IMR-90 (cell line): ENCODE data around the gene SLC37A1. TPM values are rescaled to one million over a fixed set of nuclear protein-coding genes. Genes with fewer than 3 reads are reported as not detected.

Source experiments
- ATAC-seq: fragments of 200-7000 bp; cut with Tn5 transposase; 2 replicates; pipeline ENCODE4 v1.9.1; 2020; ENCODE audit warnings: low read depth, mild to moderate bottlenecking, moderate library complexity
- BruUV-seq: library from RNA; stranded (reverse); fragments of 400-500 nt; replicated peaks from 2 replicates; lab custom pipeline; 2021; lab: Mats Ljungman, UMichigan
- CTCF ChIA-PET: fragments of 300-600 bp; formaldehyde crosslinking; extraction: SDS; loops from one replicate; lab custom pipeline; 2021; ENCODE audit warnings: antibody characterized with exemption; lab: Yijun Ruan, JAX
- POLR2A ChIA-PET: fragments of 300-600 bp; sonication (Branson Sonifier 250); formaldehyde crosslinking; loops from one replicate; lab custom pipeline; 2022; ENCODE audit warnings: antibody characterized with exemption; ENCODE audit not compliant: unreplicated experiment; lab: Charles Lee
- DNase-seq: peaks from one replicate; pipeline ENCODE4 v3.0.0; 2013
- H2AFZ ChIP-seq: replicated peaks from 2 replicates; pipeline ENCODE3; 2013; ENCODE audit warnings: low read length, mild to moderate bottlenecking; ENCODE audit not compliant: poor library complexity
- H2AK5ac ChIP-seq: 2 replicates; pipeline ENCODE4 v1.6.1; 2013; ENCODE audit warnings: low read depth, low read length, inconsistent platforms
- H2AK9ac ChIP-seq: replicated peaks from 2 replicates; pipeline ENCODE3; 2013; ENCODE audit warnings: mild to moderate bottlenecking, low read depth, low read length, moderate library complexity; ENCODE audit not compliant: poor library complexity
- H2BK120ac ChIP-seq: 2 replicates; pipeline ENCODE4 v1.6.1; 2013; ENCODE audit warnings: low read depth, low read length, inconsistent platforms
- H2BK15ac ChIP-seq: 3 replicates; pipeline ENCODE4 v1.6.1; 2013; ENCODE audit warnings: low read depth, low read length, inconsistent platforms
- H2BK20ac ChIP-seq: 2 replicates; pipeline ENCODE4 v1.6.1; 2013; ENCODE audit warnings: low read depth, mild to moderate bottlenecking, inconsistent platforms, low read length, moderate library complexity
- H2BK5ac ChIP-seq: 2 replicates; pipeline ENCODE4 v1.6.1; 2013; ENCODE audit warnings: mild to moderate bottlenecking, low read depth, low read length, inconsistent platforms; ENCODE audit not compliant: poor library complexity, severe bottlenecking
- H3K14ac ChIP-seq: replicated peaks from 2 replicates; pipeline ENCODE4 v1.6.1; 2013; ENCODE audit warnings: low read depth, low read length, inconsistent platforms
- H3K18ac ChIP-seq: 2 replicates; pipeline ENCODE4 v1.6.1; 2013; ENCODE audit warnings: low read depth, low read length, control low read depth
- H3K23ac ChIP-seq: 2 replicates; pipeline ENCODE4 v1.6.1; 2013; ENCODE audit warnings: low read depth, low read length, inconsistent platforms
- H3K27ac ChIP-seq: 2 replicates; pipeline ENCODE4 v1.5.1; 2013; ENCODE audit warnings: mild to moderate bottlenecking, control low read depth, low read length; ENCODE audit not compliant: insufficient read depth
- H3K27me3 ChIP-seq: 2 replicates; pipeline ENCODE4 v1.6.1; 2013; ENCODE audit warnings: low read length; ENCODE audit not compliant: control insufficient read depth, insufficient read depth
- H3K36me3 ChIP-seq: 2 replicates; pipeline ENCODE4 v1.6.1; 2013; ENCODE audit warnings: low read length, mixed read lengths; ENCODE audit not compliant: control insufficient read depth, insufficient read depth
- H3K4ac ChIP-seq: 2 replicates; pipeline ENCODE4 v1.6.1; 2013; ENCODE audit warnings: low read depth, low read length, inconsistent platforms
- H3K4me1 ChIP-seq: 2 replicates; pipeline ENCODE4 v1.6.1; 2013; ENCODE audit warnings: low read length, mixed read lengths; ENCODE audit not compliant: control insufficient read depth, insufficient read depth
- H3K4me2 ChIP-seq: 2 replicates; pipeline ENCODE4 v1.6.1; 2013; ENCODE audit warnings: low read depth, mild to moderate bottlenecking, control low read depth, low read length, moderate library complexity
- H3K4me3 ChIP-seq: 2 replicates; pipeline ENCODE4 v1.5.1; 2013; ENCODE audit warnings: low read depth, mild to moderate bottlenecking, control low read depth, low read length, moderate library complexity; ENCODE audit not compliant: insufficient read depth
- H3K56ac ChIP-seq: 2 replicates; pipeline ENCODE4 v1.6.1; 2013; ENCODE audit warnings: low read length, inconsistent platforms; ENCODE audit not compliant: insufficient read depth; ENCODE audit errors: extremely low read depth
- H3K79me1 ChIP-seq, 2 experiments: 2 replicates each; pipeline ENCODE4 v1.6.1; 2013; ENCODE audit warnings: low read length in 2 of 2, inconsistent platforms in 1 of 2, low read depth in 1 of 2
- H3K9ac ChIP-seq: 2 replicates; pipeline ENCODE4 v1.6.1; 2013; ENCODE audit warnings: low read depth, low read length, control low read depth
- H3K9me1 ChIP-seq: 2 replicates; pipeline ENCODE4 v1.6.1; 2013; ENCODE audit warnings: low read length, inconsistent platforms; ENCODE audit not compliant: insufficient read depth
- H3K9me3 ChIP-seq: 2 replicates; pipeline ENCODE4 v1.6.1; 2013; ENCODE audit warnings: low read length; ENCODE audit not compliant: control insufficient read depth, insufficient read depth
- H4K20me1 ChIP-seq: 2 replicates; pipeline ENCODE4 v1.6.1; 2013; ENCODE audit warnings: low read length, inconsistent platforms; ENCODE audit not compliant: insufficient read depth
- H4K5ac ChIP-seq: 2 replicates; pipeline ENCODE4 v1.6.1; 2013; ENCODE audit warnings: mild to moderate bottlenecking, low read depth, low read length, control low read depth
- H4K8ac ChIP-seq, 2 experiments: 2 replicates each; pipeline ENCODE4 v1.6.1; 2013; ENCODE audit warnings: low read depth in 2 of 2, low read length in 2 of 2, control low read depth in 1 of 2, inconsistent platforms in 1 of 2
- H4K91ac ChIP-seq: 2 replicates; pipeline ENCODE4 v1.6.1; 2013; ENCODE audit warnings: low read depth, low read length, inconsistent platforms; ENCODE audit not compliant: insufficient read depth
- CEBPB ChIP-seq: IDR thresholded peaks from 2 replicates; pipeline ENCODE4 v1.6.1; 2012; ENCODE audit warnings: low read depth, low read length, improper control_type of control experiment
- CHD1 ChIP-seq: IDR thresholded peaks from 2 replicates; pipeline ENCODE4 v1.6.1; 2012; ENCODE audit warnings: low read depth, low read length, improper control_type of control experiment
- MAFK ChIP-seq: IDR thresholded peaks from 2 replicates; pipeline ENCODE4 v1.6.1; 2012; ENCODE audit warnings: low read depth, low read length, improper control_type of control experiment
- POLR2A ChIP-seq: IDR thresholded peaks from 2 replicates; pipeline ENCODE4 v1.6.1; 2012; ENCODE audit warnings: mild to moderate bottlenecking, low read depth, low read length
- RAD21 ChIP-seq: IDR thresholded peaks from 2 replicates; pipeline ENCODE4 v1.6.1; 2012; ENCODE audit warnings: low read length, improper control_type of control experiment
- RFX5 ChIP-seq: IDR thresholded peaks from 2 replicates; pipeline ENCODE4 v1.8.0; 2012; ENCODE audit warnings: low read depth, mild to moderate bottlenecking, low read length, moderate library complexity
- SMC3 ChIP-seq: fragments of 150-350 bp; IDR thresholded peaks from 2 replicates; pipeline ENCODE4 v1.6.1; 2016; ENCODE audit warnings: low read depth, mild to moderate bottlenecking, antibody characterized with exemption, low read length, moderate library complexity
- WGBS, 2 experiments: methylation state at CpG; one replicate each; pipeline versions ENCODE4 v1.1.5 to v1.1.7; 2013; ENCODE audit warnings: missing lambda C conversion rate in 2 of 2; ENCODE audit not compliant: insufficient read length in 1 of 2; ENCODE audit errors: extremely low coverage in 2 of 2; 5-methylcytosine and 5-hydroxymethylcytosine counted together
- dilution Hi-C: fragments of 300-500 bp; cut with HindIII; formaldehyde crosslinking; loops from one replicate; pipeline ENCODE4 v1.14.3; 2018; ENCODE audit warnings: low sequenced_read_pairs; ENCODE audit not compliant: unreplicated experiment
- in situ Hi-C: fragments of 300-500 bp; cut with MboI; formaldehyde crosslinking; loops from 3 replicates; pipeline ENCODE4 v1.14.3; 2019; ENCODE audit warnings: low sequenced_read_pairs, inconsistent platforms, mixed read lengths
- intact Hi-C: fragments of 100-400 bp; cut with micrococcal nuclease; formaldehyde crosslinking; loops from 2 replicates; pipeline ENCODE4 v1.10.0; 2022
- polyA plus RNA-seq, 3 experiments: library from polyadenylated mRNA; depleted of rRNA; stranded (reverse); fragments of >200 nt; gene quantifications; 2 replicates each; pipeline ENCODE4 v1.2.3, GENCODE V29; 2012; ENCODE audit warnings: low replicate concordance in 1 of 3
- total RNA-seq: library from RNA; depleted of rRNA; stranded (reverse); fragments of >200 nt; gene quantifications from 2 replicates; pipeline ENCODE4 v1.2.3, GENCODE V29; 2012
- TF ChIP-seq, protein P1 (sequence below): fragments of 150-350 bp; IDR thresholded peaks from 2 replicates; pipeline ENCODE4 v1.6.1; 2017; ENCODE audit warnings: mild to moderate bottlenecking, antibody characterized with exemption, low read length, low read depth
- TF ChIP-seq, protein P2 (sequence below): fragments of 150-350 bp; IDR thresholded peaks from 2 replicates; pipeline ENCODE4 v1.6.1; 2016; ENCODE audit warnings: low read depth, mild to moderate bottlenecking, low read length, moderate library complexity, borderline replicate concordance

SLC37A1 gene
- total and polyA plus RNA-seq, 2 of the 4 experiments (the other 2 are of a cell fraction) = 0.36 to 0.48 TPM

DNA sequence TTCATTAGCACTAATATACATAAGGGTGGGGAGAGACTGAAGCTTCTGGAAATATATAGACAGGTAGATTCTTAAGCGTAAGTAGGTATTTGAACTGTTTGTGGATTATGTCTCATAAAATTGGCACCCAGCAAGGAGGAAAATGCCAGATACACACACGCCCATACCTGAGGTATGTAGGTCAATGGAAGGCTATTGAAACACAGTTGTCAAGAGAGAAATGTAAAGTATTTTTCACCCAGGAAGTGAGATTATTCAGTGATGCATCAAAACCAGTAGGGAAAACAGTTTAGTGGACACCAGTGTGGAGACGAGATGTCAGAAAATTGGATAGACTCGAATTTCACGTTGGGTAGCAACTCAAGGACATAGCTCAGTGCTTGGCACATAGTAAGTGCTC is 12.9 kb upstream of the SLC37A1 start:
- CTCF ChIA-PET = no interaction called here
- H3K27ac ChIP-seq = no peak overlapping the region
- no TSS peak for BruUV-seq
- no peak overlapping the region for H3K23ac ChIP-seq
- no peak overlapping the region for H2AFZ ChIP-seq
- ATAC-seq (no peak), DNase-seq (no peak)
- H3K14ac ChIP-seq = no peak overlapping the region
- H4K5ac ChIP-seq = no peak overlapping the region
- H3K4ac ChIP-seq = no peak overlapping the region
- H3K27me3 ChIP-seq = peaks cover 10% of the 10 kb centered on the region
- no peaks in the 10 kb centered on the region for H4K20me1 ChIP-seq
- H3K9ac ChIP-seq = no peak overlapping the region
- WGBS, 2 experiments = 72% methylated on average over 2 of the region's 5 CpGs; no CpG with 5 or more reads in 1 of the 2 experiments
- no peak overlapping the region for H2BK120ac ChIP-seq
- H3K4me2 ChIP-seq = no peak overlapping the region
- no peak overlapping the region for H2BK20ac ChIP-seq
- H2BK15ac ChIP-seq = no peak overlapping the region
- no peak overlapping the region for H2AK5ac ChIP-seq
- dilution Hi-C loops (no loop called here), intact Hi-C loops (no loop called here), in situ Hi-C loops (no loop called here)
- H3K4me3 ChIP-seq = no peak overlapping the region
- no peak overlapping the region for H4K8ac ChIP-seq
- no peak overlapping the region for H2AK9ac ChIP-seq
- no peak overlapping the region for H2BK5ac ChIP-seq
- POLR2A ChIA-PET = no interaction called here
- H3K4me1 ChIP-seq = no peaks in the 10 kb centered on the region
- no peaks in the 10 kb centered on the region for H3K36me3 ChIP-seq
- no peak overlapping the region for H3K18ac ChIP-seq
- no peak overlapping the region for H4K91ac ChIP-seq
- H3K56ac ChIP-seq = no peak overlapping the region
- H3K9me3 ChIP-seq = no peaks in the 10 kb centered on the region
- TF ChIP-seq RAD21 (no peak), CEBPB (no peak), SMC3 (no peak), POLR2A (no peak), CHD1 (no peak), MAFK (no peak), RFX5 (no peak)
- TF ChIP-seq, protein P1, sequence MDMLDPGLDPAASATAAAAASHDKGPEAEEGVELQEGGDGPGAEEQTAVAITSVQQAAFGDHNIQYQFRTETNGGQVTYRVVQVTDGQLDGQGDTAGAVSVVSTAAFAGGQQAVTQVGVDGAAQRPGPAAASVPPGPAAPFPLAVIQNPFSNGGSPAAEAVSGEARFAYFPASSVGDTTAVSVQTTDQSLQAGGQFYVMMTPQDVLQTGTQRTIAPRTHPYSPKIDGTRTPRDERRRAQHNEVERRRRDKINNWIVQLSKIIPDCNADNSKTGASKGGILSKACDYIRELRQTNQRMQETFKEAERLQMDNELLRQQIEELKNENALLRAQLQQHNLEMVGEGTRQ = no peak
- TF ChIP-seq, protein P2, sequence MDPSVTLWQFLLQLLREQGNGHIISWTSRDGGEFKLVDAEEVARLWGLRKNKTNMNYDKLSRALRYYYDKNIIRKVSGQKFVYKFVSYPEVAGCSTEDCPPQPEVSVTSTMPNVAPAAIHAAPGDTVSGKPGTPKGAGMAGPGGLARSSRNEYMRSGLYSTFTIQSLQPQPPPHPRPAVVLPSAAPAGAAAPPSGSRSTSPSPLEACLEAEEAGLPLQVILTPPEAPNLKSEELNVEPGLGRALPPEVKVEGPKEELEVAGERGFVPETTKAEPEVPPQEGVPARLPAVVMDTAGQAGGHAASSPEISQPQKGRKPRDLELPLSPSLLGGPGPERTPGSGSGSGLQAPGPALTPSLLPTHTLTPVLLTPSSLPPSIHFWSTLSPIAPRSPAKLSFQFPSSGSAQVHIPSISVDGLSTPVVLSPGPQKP = no peak
- no peaks in the 10 kb centered on the region for H3K79me1 ChIP-seq
- 0 out of 2 replicates have a peak, but pooled peaks cover 4% of the 10 kb centered on the region for H3K9me1 ChIP-seq
